Measurements from ENCODE around the gene CSRP2. TPM values are rescaled to one million over a fixed set of nuclear protein-coding genes. Genes with fewer than 3 reads are reported as not detected.
A peak's percentile ranks its signal among the peaks of the same experiment; 100 is the strongest.

The CSRP2 gene
- polyA plus RNA-seq, 3 donors: 83.5 to 113 (median 96.1) TPM

DNA sequence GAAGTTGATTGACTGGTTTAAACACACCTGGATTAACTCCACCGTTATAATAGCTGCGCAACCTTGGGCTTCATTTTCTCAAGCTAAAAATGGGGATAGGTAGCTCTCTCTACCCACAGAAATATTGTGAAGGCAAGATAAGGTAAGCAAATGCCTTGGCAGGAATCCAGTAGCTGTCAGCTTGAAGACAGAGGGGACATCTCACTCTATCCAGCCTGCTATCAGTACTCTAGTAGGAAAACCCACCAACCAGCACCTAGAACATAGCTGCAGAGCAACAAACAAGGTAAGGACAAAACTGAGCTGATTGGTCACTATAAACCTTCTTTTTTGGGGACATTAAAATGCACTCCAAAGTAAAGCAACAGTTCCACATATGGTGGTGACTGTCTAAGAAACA, 7.7 kb downstream of the CSRP2 start:
- no peak for DNase-seq

DNA sequence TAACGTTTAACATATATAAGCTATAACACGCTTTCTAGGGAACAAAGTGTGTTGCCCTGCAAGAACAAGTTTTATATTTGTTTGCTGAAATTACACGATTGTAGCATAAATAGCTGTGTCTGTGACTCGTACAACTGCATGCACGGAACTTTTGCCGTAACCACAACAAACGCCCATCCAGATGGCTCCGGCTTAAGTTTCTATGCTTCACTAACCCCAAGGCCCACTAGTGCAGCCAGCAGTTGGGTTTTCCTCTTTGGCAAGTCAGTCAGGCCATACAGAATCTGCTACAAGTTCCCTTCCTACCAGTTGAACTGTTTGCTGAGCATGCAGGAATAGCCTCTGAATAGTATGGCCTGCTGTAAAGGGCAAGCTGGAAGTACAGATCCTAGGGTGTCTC, 12.1 kb downstream of the CSRP2 start:
- peak; percentile 65 for DNase-seq

DNA sequence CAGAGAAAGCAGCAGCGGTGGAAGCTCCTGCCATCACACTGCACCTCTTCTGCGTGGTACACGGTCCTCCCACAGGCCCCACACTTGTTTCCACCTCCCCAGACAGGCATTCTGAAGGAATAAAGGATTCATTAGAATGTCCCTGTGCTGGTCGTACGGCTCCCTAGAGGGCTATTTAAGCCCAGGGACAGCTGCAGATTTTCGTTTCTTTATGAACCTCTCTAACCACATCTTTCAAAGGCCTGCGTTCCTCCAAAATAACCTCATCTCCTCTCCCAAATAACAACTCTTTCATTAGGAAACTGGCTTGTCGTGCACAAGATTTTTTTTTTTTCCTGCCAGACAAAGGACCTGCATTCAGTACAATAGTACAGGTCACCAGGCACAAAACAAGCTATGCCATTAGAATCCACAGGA, 12.7 kb downstream of the CSRP2 start:
- no peak for DNase-seq

DNA sequence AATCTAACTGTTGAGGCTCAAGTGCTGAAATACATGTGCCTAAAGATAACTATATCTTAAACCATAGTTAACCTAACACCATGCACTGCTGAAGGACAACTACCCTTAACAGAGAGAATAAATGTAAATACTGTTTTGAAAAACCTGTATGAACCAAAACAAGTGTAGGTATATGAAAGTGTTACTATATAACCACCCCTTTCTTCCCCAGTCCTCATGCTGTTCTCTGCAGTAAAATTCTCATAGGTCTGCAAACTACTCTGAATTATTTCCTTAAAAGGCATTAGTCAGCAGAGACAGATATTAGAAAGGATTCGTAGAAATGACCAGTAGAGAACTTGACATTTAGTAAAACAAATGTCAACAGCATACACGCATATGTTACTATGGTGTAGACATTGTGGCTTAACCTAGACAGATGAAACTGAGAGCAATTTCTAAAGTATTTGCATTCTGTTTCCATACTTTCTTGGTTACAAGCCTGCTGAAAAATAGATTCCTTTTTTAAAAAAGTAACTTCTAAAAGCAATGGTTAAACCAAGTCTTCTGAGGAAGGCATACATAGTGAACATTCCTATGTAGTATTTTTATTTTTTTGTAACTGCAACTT, 13.9 kb downstream of the CSRP2 start:
- DNase-seq: no peak

DNA sequence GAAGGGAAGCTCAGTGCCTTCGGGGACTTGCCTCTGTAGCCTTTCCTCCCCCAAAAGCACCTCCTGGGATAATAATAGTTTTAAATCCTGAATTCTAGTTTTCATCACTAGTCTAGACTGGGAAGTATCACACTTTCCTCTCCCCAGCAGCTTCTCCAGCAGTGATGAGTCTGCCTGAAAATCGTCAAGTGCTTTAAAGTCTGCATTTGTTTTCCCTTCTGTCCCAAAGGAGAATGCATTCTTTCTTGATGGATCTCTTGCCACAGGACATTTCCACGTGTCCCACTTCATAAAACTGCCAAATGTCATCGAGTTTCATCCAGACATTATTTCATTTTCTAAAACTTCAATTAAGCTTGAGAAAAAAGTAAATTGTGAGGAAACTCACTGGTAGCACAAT, 15.0 kb downstream of the CSRP2 start:
- no peak for DNase-seq

DNA sequence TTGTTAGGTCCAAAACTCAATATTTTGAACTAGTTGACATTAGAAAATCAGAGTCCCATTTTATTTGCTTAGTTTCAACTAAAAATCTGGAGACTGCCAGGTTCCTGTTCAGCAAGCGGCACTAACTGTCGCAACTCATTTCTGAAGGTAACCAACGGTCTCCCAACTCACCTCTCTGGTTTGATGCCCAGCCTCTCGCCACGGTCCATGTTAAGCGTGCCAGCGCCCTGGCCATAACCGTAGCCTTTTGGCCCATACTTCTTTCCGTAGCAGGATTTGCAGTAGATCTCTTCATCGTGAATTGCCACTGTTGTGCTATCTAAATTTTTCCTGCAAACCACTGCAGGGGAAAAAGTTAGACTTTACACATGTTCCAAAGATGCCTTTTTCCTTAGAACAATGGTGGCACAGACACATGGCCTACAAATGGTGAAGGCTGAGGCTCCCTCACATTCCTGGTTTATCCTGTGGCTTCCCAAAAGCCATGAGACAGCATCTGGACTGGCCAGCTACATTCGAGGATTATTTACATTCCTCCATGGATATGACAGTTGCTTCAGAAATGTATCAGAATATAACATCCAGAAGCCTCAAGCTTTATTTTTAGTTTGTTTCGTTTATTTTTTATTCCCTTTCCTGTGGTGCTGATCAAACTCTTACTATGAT, 15.7 kb downstream of the CSRP2 start:
- DNase-seq: no peak

DNA sequence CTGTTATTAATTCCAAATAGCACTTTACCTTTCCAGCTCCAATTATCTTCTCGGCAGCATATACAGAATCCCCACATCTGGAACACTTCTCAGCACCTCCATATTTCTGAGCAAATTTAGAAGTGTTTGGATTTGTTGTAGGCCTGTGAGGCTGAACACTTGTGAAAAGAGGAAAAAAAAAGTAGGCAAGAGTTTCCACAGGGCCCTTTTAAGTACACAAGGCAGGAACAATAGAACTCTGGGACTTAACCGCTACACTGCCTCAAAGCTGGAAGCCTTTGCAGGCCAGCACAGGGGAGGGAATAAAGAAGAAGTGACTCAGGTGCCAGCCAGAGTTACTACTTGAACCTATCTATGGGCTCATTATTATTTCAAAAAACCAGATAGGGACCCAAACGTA, 18.6 kb downstream of the CSRP2 start:
- DNase-seq: no peak

DNA sequence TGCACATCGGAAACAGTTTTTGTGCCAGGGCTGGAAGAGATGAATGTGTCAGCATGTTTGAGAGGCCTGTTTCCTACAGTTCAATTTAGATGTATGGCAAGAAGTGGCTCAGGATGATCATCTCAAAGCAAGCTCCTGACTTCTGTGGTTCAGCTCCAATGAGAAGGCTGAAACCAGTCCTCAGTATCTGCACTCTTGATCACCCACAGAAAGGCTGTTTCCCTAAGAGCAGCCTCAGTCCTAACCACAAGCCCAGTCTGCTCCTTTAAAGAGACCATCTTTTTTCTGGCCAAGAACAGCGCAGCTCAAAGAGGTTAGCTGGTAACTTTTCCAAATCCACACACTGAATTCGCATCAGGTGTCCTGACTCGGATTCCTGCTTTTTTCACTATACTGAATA, 19.2 kb downstream of the CSRP2 start:
- no peak for DNase-seq

DNA sequence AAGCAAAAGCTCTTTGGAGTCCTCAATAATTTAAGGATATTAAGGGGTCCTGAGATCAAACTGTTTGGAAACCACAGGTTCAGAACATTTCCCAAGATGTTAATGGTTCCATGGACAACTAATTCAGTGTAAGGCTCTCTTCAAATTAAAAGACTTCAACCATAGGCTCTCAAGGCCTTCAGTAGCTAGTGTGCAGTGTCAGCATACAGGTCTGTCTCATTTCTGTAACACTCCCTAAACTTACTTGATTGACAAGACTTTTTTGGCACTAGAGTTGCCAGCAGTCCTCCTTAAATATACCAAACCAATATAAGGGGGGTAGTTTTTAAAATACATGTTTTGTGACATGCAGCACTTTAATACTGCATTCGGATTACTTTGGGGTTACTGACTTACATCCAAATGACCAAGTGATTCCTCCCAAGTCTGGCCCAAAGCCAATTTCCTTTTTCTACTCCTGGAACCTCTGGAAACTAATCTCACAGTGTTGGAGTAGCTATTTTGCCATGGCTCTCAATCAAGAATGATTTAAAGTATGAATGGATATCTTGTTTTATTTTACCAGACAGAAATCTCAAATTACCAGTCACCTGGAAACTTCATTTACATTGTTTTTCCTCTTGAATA, 22.7 kb downstream of the CSRP2 start:
- DNase-seq: no peak

DNA sequence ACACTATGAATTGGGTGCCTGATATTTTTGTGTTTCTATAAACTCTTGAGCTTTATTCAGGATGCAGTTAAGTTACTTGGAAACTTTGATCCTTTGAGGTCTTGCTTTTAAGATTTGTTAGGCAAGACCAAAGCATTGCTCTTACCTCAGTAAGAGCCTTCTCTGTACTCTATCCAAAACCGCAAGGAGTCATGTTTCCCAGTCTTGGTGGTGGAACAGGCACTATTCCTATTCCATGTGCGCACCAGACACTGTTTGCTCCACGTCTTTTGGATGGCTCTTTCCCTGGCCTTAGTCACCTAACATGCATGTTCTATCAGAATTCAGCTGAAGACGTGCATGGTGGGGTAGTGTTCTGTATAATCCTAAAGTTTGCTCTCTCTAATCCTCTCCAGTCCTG, 23.5 kb downstream of the CSRP2 start:
- no peak for DNase-seq

DNA sequence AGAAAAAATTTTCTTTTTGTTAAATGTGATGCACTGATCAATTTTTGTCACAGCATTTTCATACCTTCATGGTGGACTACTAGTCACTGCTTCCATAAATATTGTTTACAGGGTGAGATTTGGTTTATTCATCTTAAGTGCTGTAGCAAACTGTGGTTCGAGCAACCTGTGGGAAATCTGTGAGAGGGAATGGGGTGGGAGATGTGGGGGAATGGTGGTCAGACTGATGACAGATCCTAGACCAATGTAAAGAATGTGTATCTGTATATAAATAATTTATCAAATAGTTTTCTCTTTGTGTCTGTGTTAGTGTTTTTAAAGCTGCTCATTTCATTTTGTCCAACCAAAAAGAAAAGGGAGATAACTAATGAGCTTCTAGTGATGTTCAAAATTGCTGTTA, 26.7 kb downstream of the CSRP2 start:
- no peak for DNase-seq

DNA sequence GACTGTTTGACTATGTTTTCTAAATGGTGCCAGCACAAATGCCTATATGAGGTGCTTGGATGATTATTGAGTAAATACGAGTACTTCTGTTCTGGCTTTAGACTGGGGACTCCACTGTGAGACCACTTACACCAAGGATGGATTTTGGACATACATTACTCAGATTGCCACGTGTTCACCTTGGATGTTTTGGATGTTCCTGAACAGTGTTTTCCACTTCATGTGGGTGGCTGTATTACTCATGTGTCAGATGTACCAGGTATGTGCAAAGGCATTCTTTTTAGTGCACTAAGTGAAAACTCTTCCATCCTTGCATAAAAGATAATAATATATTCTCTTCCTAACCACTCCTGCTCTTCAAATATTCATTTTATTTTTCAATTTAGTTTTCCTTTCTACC, 30.7 kb downstream of the CSRP2 start:
- DNase-seq: no peak

DNA sequence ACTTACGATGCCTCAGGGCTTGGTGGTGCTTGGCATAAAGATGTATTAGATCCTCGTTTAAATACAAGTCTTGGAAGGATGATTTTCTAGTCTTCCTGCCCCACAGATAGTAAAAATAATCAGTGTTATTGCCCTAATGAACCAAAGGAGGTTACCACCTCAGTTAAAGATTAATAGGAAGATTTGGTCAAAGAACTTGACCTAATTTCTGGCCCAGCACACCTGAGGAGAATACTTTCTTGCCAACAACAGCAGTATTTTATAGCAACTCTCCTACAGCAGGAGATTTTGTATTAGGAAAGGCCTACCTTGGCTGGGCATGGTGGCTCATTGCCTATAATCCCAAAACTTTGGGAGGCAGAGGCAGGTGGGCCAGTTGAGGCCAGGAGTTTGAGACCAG, 31.6 kb downstream of the CSRP2 start:
- DNase-seq: no peak

DNA sequence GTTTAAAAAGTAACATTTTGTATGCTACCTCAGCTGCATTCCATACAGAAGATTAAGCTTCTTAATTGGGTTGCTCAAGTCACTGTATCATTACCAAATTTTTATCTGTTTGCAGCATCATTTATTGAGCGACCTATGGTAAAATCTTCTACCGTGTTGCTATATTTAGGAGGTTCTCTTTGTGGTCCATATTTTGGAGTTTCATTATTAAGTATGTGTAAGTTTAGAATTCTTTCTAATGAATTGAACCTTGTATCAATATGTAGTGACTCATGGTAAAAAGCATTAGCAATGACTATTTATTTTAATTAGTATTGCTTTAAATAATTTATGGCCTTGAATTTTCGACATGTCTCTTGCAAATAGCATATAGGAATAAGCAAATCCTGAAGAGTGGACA, 42.2 kb downstream of the CSRP2 start:
- DNase-seq: no peak

DNA sequence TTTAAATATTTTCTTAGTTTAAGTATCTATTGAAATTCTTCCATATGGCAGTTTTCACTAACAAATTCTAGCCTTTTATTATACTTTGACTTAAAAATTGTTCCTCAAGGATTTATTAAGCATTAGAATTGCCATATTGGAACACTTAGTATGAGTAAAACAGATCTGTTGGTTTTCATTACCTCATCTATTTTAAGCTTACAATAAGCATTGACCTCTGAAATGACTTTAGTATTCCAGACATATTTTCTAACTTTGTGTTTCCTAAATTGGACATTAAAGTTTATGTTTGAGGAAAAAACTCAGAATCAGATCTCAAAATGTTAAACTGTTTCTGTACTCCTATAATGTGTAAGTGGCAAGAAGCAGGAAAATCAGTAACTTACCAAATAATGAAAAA, 48.4 kb downstream of the CSRP2 start:
- DNase-seq: no peak

DNA sequence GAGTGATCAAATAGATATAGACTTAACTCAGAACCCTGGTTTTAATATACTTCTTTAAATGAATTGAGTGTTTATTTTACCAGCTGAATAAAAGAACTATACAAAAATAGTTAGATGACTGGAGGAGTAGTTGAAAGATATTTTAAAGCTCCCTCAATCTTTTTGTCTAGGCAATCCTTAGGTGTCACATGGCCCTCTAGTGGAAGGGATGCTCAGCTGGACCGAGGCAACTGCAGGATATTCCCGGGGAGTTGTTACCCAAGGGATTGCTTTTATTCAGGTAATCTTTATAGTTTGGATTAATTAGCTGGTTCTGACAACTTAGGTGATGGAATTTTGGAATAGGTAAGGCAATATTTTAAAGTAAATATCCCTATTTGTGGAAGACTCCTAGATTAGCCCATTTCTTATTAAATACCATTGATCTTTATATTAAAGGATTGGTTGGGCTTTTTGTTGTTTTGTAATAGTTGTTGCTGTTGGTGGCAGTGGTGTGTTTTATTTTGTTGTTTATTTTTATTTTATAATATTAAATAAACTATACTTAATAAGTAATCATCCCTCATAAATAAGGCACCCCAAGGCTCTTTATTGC, 57.8 kb downstream of the CSRP2 start:
- peak; percentile 7 for DNase-seq

DNA sequence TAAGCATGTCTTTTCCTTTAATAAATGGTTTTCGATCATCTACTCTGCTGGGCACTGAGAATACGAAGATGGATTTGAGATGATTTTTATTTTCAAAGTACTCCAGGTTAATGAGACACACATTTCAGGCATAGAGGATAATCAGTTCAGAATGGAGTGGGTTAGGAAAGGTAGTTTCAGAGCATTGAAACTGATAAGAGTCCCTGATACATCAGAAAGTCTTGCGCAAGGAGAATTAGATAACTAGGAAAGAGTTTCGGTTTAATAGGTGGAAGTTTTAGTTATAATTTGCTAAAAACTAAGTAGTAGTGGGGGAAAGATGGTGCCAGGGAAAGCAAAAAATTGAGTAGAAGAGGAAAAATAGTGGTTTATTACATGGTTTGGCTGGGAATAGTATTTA, 64.8 kb downstream of the CSRP2 start:
- no peak for DNase-seq

DNA sequence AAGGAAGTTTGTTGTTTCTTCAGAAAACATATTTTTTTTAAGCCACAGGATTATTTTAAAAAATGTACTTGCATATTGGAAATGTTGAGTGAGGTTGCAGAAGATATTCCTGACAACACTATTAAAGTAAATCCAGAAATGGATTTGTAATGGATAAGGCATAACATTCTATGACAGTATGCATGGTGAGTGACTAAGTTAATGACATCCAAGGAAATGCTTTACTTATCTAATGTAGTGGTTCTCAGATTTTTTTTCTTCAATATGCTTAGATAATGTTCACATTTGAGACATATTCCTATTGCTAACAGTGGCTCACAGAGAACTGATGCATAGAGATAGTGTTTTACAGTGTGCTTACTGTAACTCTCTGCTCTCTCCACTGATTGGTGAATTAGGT, 65.6 kb downstream of the CSRP2 start:
- DNase-seq: no peak

DNA sequence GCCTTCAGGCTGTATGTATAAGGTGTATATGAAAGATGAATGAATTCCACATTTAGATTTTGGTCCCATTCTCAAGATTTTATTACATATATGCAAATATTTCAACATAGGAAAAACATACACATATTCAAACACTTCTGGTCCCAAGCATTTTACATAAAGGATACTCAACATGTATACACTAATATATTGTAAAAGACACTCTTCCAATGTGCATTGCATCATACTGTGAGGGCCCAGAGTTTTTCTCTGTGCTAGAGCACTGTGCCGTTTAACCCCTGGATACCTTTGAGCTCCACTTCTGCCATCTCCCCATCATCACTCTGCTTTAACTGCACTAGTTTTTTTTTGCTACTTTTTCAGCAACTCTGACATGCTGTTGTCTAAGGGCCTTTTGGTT, 66.8 kb downstream of the CSRP2 start:
- DNase-seq: no peak

DNA sequence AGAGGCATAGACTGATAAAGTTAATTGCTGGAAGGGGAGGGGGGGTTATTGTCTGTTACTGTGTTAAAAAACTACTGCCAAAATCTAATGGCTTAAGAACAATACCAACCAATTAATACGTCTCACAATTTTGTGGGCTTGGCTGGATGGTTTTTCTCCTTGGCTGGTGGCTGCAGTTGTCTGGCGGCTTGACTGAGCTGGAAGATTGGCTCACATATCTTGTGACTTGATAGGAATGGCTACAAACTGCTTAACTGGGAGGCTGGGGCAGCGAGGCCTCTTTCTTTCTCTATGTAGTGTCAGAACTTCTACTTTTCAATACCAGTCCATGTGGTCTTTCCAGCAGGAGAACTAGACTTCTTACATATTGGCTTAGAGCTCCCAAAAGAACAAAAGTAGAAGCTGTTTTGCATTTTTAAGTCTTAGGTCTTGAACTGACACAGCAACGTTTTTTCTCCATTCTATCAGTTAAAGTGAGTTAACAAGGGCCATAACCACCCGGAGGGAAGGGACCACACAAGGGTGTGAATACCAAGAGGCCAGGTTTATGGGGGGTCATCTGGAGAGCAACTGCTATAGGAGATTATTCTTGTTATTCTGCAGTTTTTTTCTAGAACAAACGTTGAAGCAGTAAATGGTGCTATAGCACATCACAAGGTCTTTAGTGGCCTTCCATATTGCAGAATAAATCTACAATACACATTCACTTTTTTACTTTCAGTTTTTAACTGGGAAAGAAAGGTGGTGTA, 68.0 kb downstream of the CSRP2 start:
- no peak for DNase-seq
